NCI-H187 (cell line): Measurements from ENCODE around the gene CD163L1.

Source experiments
- DNase-seq, 2 experiments: peaks; one replicate each; lab custom pipeline; 2025; lab: John Stamatoyannopoulos, UW

CD163L1 gene

DNA sequence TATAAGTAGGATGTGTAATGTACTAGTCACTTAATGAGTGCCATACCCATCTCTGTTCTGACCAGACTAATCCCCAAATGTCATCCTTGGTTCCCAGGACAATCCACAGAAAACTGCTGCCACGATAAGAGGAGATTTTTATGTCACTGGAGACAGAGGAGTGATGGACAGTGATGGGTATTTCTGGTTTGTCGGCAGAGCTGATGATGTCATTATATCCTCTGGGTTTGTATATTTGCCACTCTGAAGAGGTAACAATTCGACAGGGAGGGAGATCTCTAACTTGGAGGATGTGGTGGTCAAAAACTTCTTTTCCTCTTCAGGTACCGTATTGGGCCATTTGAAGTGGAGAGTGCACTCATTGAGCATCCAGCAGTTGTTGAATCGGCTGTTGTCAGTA is 119.8 kb downstream of the CD163L1 start:
- DNase-seq = no peak

GRCh38 chr12:7322599-7322998 is 121.4 kb downstream of the CD163L1 start:
- DNase-seq = no peak

GRCh38 chr12:7321624-7322023 is 122.3 kb downstream of the CD163L1 start:
- DNase-seq = no peak

DNA sequence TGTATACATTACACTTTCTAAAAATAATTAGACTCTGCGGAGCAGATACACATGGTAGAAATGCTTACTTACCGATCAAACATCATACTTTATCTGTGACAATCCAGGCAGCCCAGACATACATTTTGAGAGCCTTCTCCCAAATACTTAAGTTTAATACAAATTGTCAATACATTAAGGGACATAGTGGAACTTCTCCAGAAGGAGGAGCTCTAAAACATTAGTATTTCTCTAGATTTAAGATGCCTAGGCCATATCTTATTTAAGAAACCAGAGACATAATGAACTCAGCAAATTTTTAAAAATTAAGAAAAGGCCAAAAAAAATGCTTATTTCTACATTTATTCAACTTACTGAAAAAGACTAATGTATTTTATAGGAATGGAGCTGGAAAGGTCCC is 124.0 kb downstream of the CD163L1 start:
- DNase-seq = no peak

DNA sequence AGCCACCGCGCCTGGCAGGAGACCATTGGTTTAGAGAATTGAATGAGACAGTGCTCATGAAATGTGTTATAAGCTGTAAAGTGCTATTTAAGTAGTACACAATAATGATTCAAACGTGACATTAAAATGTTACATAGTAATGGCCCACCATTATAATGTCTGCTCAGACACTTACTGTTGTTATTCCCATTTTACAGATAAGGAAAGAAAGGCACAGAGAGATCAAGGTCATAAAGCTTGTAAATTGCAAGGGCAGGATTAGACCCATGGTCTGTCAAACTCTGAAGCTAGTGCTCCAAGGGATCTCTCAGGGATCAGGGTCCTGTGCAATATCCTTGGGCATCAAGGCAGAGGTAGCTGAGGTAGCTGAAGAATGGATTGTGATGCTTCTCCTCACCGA is 133.9 kb downstream of the CD163L1 start:
- DNase-seq = no peak
